Activated CD4-positive, alpha-beta memory T cell treated with anti-CD3 and anti-CD28 coated beads for 36 hours (primary cell): ENCODE results near the gene LRRN4CL. TPM values are rescaled to one million over a fixed set of nuclear protein-coding genes. Genes with fewer than 3 reads are reported as not detected.
"Not testable (repeated sequence)": the region's sequence is repeated elsewhere in the genome, so short reads cannot be mapped to it uniquely, and the experiment has no call there.

Experiments
- CTCF ChIA-PET: fragments of 350-600 bp; sonication (Branson Sonifier 250); formaldehyde crosslinking; loops from one replicate; lab custom pipeline; 2021; ENCODE audit warnings: antibody characterized with exemption, inconsistent platforms; lab: Charles Lee
- POLR2A ChIA-PET: fragments of 350-600 bp; sonication (Branson Sonifier 250); formaldehyde crosslinking; loops from one replicate; lab custom pipeline; 2021; ENCODE audit warnings: antibody characterized with exemption; lab: Charles Lee
- DNase-seq: peaks from one replicate; pipeline ENCODE4 v3.0.0-alpha.2; 2020
- H3K27ac Mint-ChIP-seq: one replicate; pipeline ENCODE4 v1.8.0; 2021; ENCODE audit warnings: mixed read lengths
- H3K27me3 Mint-ChIP-seq: one replicate; pipeline ENCODE4 v1.8.0; 2021; ENCODE audit warnings: mixed read lengths
- H3K36me3 Mint-ChIP-seq: one replicate; pipeline ENCODE4 v1.8.0; 2021; ENCODE audit warnings: mixed read lengths
- H3K4me1 Mint-ChIP-seq: one replicate; pipeline ENCODE4 v1.8.0; 2021; ENCODE audit warnings: low read depth, mixed read lengths
- H3K4me3 Mint-ChIP-seq: one replicate; pipeline ENCODE4 v1.8.0; 2021; ENCODE audit warnings: mild to moderate bottlenecking, mixed read lengths
- H3K9me3 Mint-ChIP-seq: one replicate; pipeline ENCODE4 v1.8.0; 2021; ENCODE audit warnings: mixed read lengths
- intact Hi-C: fragments of 100-400 bp; cut with micrococcal nuclease; formaldehyde crosslinking; loops from one replicate; pipeline ENCODE4 v1.15.1; 2023
- total RNA-seq, 2 experiments: library from RNA; stranded (reverse); gene quantifications; one replicate each; pipeline ENCODE4 v1.2.3, GENCODE V29; 2021

LRRN4CL gene
- total RNA-seq, 2 experiments from 2014 or later = 0.12 to 0.21 TPM

DNA sequence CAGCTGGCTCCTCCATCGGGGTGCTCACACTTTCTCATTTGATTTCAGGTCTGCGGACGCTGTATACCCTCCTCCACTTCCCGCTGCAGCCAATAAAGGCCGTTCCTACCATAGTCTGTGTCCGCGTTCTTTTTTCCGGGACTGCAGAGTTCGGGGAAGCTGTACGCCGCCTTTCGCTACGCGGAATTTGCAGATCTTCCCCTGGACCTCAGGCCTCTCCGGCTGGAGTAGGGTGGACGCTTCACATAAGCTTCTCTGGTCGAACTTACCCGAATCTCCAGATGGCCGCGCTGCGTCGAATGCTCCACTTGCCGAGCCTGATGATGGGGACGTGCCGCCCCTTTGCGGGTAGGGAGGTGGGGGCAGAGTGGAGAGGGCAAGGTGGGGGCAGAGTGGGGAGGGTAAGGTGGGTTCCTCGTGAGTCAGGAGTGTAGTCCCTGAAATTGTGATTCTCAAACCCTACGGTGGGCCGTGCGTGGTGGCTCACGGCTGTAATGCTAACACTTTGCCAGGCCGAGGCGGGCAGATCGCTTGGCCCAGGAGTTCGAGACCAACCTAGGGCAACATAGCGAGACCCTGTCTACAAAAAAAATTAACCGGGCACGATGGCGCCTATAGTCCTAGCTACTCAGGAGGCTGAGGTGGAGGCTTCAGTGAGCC, 23.6 kb downstream of the LRRN4CL start:
- intact Hi-C loops = loop anchor here (1.0 to 2.0 kb wide), 7 partner anchors 12 to 167 kb away; partner anchors contain the start of genes EML3, INTS5, MTA2 and ROM1
- ChIA-PET POLR2A (interaction anchor here (0.6 to 5.4 kb wide), 34 partner anchors 9 to 237 kb away, joined by 3 to 71 read pairs (median 10); partner anchors contain the start of genes B3GAT3, EEF1G, EML3 and GANAB), CTCF (interaction anchor here (0.7 to 2.5 kb wide), 21 partner anchors 8 to 1306 kb away, joined by 3 to 19 read pairs (median 5); partner anchors contain the start of genes B3GAT3, EML3, HNRNPUL2 and INTS5)
- Mint-ChIP-seq H3K36me3 (peaks cover 41% of the 10 kb centered on the region), H3K9me3 (no peaks in the 10 kb centered on the region), H3K27me3 (no peaks in the 10 kb centered on the region), H3K4me1 (peaks cover 43% of the 10 kb centered on the region), H3K4me3 (peak overlapping the region; percentile 98), H3K27ac (peak overlapping the region; percentile 97)
- DNase-seq = peak; percentile 74

DNA sequence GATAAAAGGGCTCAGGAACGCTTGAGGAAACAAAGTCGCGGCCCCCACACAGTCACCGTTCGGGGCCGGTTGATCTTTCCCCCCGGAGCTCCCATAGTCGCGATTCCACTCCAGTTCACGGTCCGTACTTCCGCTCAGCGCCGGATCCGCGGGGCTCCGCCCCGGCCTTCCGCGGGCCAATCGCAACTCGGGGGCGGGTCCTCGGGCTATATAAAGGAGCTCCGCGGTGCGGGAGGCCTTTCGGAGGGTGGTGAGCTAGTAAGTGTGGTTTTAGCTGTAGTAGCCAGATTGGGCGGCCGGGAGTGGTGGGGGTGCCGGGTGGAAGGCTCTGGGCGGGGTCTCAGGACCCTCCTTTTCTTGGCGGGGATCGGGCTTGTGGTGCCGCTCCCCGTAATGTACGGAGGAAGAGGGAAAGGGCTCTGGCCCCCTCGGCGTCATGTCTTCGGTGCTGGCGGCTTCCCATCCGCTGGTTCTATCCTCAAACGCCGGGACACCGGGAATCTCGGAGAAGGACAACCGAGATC, 24.2 kb downstream of the LRRN4CL start, which contains the start of the genes C11orf98 and CSKMT:
Gene C11orf98, minus strand, starts transcription at position 136 of the 524 bp plus-strand sequence. Its CDS starts 41 bp downstream, at position 95.
Gene CSKMT, plus strand, starts transcription at position 238 of the 524 bp plus-strand sequence. CDS start 568 bp downstream, outside the sequence.
- Mint-ChIP-seq H3K27me3 (no peaks in the 10 kb centered on the region), H3K36me3 (peaks cover 38% of the 10 kb centered on the region), H3K9me3 (no peaks in the 10 kb centered on the region), H3K27ac (peak within 1 kb of the TSS; percentile 97), H3K4me3 (peak within 1 kb of the TSS; percentile 98), H3K4me1 (peaks cover 40% of the 10 kb centered on the region)
- peak; percentile 97 for DNase-seq
- intact Hi-C loops = loop anchor here (1.0 to 2.0 kb wide), 7 partner anchors 12 to 168 kb away; partner anchors contain the start of genes EML3, INTS5, MTA2 and ROM1
- ChIA-PET POLR2A (interaction anchor here (0.8 to 5.4 kb wide), 34 partner anchors 8 to 241 kb away, joined by 3 to 71 read pairs (median 8); partner anchors contain the start of genes B3GAT3, EEF1G, EML3 and GANAB), CTCF (interaction anchor here (0.6 to 2.5 kb wide), 21 partner anchors 8 to 270 kb away, joined by 3 to 19 read pairs (median 5); partner anchors contain the start of genes B3GAT3, EML3, HNRNPUL2 and INTS5)

GRCh38 chr11:62664405-62665074, 24.8 kb downstream of the LRRN4CL start:
- ChIA-PET POLR2A (interaction anchor here (0.6 to 5.4 kb wide), 35 partner anchors 7 to 240 kb away, joined by 3 to 71 read pairs (median 8); partner anchors contain the start of genes B3GAT3, EEF1G, EML3 and GANAB), CTCF (interaction anchor here (0.6 to 2.5 kb wide), 17 partner anchors 12 to 270 kb away, joined by 3 to 19 read pairs (median 6); partner anchors contain the start of genes B3GAT3, EML3, HNRNPUL2 and INTS5)
- Mint-ChIP-seq H3K27ac (peak overlapping the region; percentile 97), H3K4me3 (peak overlapping the region; percentile 98), H3K9me3 (no peaks in the 10 kb centered on the region), H3K27me3 (no peaks in the 10 kb centered on the region), H3K4me1 (peaks cover 34% of the 10 kb centered on the region), H3K36me3 (peaks cover 38% of the 10 kb centered on the region)
- DNase-seq = peak; percentile 69
- intact Hi-C loops = loop anchor here (1.0 to 2.0 kb wide), 7 partner anchors 11 to 168 kb away; partner anchors contain the start of genes EML3, INTS5, MTA2 and ROM1

DNA sequence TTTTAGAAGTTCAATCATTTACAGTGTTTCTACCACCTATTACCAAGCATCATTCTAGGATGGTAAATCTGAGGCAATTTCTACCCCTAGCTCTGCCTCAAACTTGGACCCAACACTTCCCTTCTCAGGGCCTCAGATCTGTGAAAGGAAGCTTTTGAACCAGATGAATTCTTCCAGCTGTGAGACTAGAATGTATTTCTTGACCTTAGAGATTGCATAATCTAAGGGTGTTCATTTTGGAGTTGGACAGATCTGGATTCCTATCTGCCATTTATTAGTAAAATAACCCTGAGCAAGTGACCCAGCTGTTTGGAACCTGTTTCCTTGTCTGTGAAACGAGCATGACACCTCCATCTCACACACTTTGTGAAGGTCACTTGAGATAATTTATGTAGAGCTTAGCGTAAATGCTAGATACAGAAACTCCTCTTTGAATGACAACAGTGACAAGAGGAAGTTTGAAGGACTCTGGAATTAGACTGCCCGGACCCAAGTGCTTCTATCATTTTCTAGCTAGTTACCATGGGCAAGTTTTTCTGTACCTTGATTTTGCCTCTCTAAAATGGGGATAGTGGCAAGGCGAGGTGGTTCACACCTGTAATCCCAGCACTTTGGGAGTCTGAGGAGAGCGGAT, 32.4 kb downstream of the LRRN4CL start:
- Mint-ChIP-seq H3K27me3 (no peaks in the 10 kb centered on the region), H3K9me3 (no peaks in the 10 kb centered on the region), H3K4me3 (no peak overlapping the region), H3K27ac (no peak overlapping the region), H3K36me3 (no peaks in the 10 kb centered on the region), H3K4me1 (peaks cover 14% of the 10 kb centered on the region)
- no peak for DNase-seq
- CTCF ChIA-PET = interaction anchor here (1.0 to 1.3 kb wide), 4 partner anchors 8 to 37 kb away, joined by 3 to 5 read pairs (median 4); partner anchors contain the start of genes C11orf98, CSKMT, LBHD1 and UQCC3
- POLR2A ChIA-PET = interaction anchor here (0.6 to 1.8 kb wide), 4 partner anchors 8 to 52 kb away, joined by 3 to 4 read pairs (median 4); partner anchors contain the start of genes C11orf98, CSKMT and GANAB
- intact Hi-C loops = no loop called here

DNA sequence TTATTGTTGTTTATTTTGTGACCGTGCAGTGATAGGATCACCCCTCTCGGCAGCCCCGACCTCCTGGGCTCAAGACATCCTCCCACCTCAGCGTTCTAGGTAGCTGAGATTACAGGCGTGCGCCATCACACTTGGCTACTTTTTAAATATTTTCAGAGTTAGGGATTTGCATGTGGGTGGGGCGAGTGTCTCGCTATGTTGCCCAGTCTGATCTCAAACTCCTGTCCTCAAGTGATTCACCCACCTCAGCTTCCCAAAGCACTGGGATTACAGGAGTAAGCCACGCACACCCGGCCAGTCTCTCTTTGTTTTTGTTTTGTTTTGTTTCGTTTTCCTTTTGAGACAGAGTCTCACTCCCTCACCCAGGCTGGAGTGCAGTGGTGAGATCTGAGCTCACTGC, 35.0 kb downstream of the LRRN4CL start:
- Mint-ChIP-seq H3K27ac (peak overlapping the region; percentile 69), H3K4me3 (peak overlapping the region; percentile 43), H3K9me3 (no peaks in the 10 kb centered on the region), H3K4me1 (peaks cover 22% of the 10 kb centered on the region), H3K36me3 (peaks cover 4% of the 10 kb centered on the region), H3K27me3 (no peaks in the 10 kb centered on the region)
- POLR2A ChIA-PET = interaction anchor here (1.4 to 2.6 kb wide), 4 partner anchors 10 to 80 kb away, joined by 3 to 36 read pairs (median 6); partner anchors contain the start of genes C11orf98, CSKMT and EML3
- no peak for DNase-seq
- intact Hi-C loops = no loop called here
- CTCF ChIA-PET = interaction anchor here (1.0 to 1.6 kb wide), 3 partner anchors 16 to 230 kb away, joined by 3 to 4 read pairs (median 4); no protein-coding TSS in a partner anchor

DNA sequence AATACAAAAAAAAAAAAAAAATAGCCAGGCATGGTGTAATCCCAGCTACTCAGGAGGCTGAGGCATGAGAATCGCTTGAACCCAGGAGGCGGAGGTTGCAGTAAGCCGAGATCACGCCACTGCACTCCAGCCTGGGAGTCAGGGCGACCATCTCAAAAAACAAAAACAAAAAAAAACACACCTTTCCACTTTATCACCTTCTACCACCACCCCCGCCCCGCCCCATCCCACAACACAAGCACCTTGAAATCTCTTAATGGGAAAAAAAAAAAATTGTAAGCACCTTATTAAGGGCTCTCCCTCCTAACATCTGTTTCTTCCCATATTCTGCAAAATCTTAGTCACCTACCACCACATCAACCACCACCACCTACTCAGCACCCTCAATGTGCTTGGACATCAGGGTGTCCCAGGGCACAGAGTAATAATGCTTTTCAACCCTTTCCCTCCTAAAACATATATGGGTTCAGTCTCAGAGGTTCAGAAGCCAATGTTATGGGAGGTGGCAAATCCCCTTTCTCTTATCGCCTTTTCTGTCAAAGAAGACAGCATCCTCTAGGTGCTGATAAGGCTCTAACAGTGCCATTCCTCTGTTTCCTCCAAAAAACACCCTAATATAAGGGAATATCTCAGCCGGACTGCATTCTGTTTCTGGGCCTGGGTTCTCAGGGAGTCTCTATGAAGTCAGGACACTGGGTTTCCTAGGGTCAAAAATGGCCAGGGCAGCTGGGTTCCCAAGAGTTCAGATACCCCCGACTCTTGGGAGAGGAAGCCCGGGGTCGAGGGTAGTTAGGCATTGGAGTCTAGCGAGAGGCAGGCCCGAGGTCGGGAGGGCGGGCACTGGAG, 36.9 kb downstream of the LRRN4CL start:
- DNase-seq = peak; percentile 59
- intact Hi-C loops = loop anchor here (1.0 to 2.0 kb wide), 5 partner anchors 13 to 74 kb away; partner anchors contain the start of genes C11orf98, CSKMT, HNRNPUL2 and TUT1
- ChIA-PET POLR2A (interaction anchor here (1.0 to 2.1 kb wide), 17 partner anchors 11 to 203 kb away, joined by 3 to 71 read pairs (median 4); partner anchors contain the start of genes B3GAT3, C11orf98, CSKMT and EML3), CTCF (interaction anchor here (0.6 to 1.6 kb wide), 4 partner anchors 12 to 61 kb away, joined by 4 to 6 read pairs (median 5); partner anchors contain the start of genes B3GAT3, C11orf98, CSKMT and TUT1)
- H3K27ac Mint-ChIP-seq = peak overlapping the region; percentile 81
- no peaks in the 10 kb centered on the region for H3K27me3 Mint-ChIP-seq
- peaks cover 22% of the 10 kb centered on the region for H3K4me1 Mint-ChIP-seq
- peak overlapping the region; percentile 85 for H3K4me3 Mint-ChIP-seq
- H3K36me3 Mint-ChIP-seq = peaks cover 8% of the 10 kb centered on the region
- H3K9me3 Mint-ChIP-seq = no peaks in the 10 kb centered on the region

DNA sequence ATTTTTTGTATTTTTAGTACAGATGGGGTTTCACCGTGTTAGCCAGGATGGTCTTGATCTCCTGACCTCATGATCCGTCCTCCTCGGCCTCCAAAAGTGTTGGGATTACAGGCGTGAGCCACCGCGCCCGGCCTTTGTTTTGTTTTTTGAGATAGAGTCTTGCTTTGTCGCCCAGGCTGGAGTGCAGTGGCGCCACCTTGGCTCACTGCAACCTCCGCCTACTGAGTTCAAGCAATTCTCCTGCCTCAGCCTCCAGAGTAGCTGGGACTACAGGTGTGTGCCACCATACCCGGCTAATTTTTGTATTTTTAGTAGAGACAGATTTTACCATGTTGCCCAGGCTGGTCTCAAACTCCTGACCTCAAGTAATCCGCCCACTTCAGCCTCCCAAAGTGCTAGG, 39.0 kb downstream of the LRRN4CL start:
- H3K36me3 Mint-ChIP-seq = peaks cover 10% of the 10 kb centered on the region
- DNase-seq, intact Hi-C loops, H3K9me3 Mint-ChIP-seq, H3K27me3 Mint-ChIP-seq, H3K4me3 Mint-ChIP-seq, H3K27ac Mint-ChIP-seq: not testable (repeated sequence)
- CTCF ChIA-PET = interaction anchor here (0.7 to 1.3 kb wide), 4 partner anchors 9 to 93 kb away, joined by 3 to 4 read pairs (median 3); no protein-coding TSS in a partner anchor
- H3K4me1 Mint-ChIP-seq = peaks cover 28% of the 10 kb centered on the region
- POLR2A ChIA-PET = interaction anchor here (1.2 kb wide), 1 partner anchor 59 kb away, joined by 5 read pairs; the partner anchor contains the start of gene TUT1

GRCh38 chr11:62649486-62649885, 39.8 kb downstream of the LRRN4CL start:
- no peak overlapping the region for H3K27ac Mint-ChIP-seq
- ChIA-PET CTCF (interaction anchor here (0.6 to 1.0 kb wide), 4 partner anchors 9 to 225 kb away, joined by 3 to 4 read pairs (median 3); no protein-coding TSS in a partner anchor), POLR2A (interaction anchor here (0.6 to 7.2 kb wide), 4 partner anchors 10 to 60 kb away, joined by 3 to 68 read pairs (median 7); partner anchors contain the start of genes C11orf98, CSKMT, LBHD1 and UQCC3)
- H3K36me3 Mint-ChIP-seq = peaks cover 14% of the 10 kb centered on the region
- intact Hi-C loops = no loop called here
- H3K4me3 Mint-ChIP-seq = no peak overlapping the region
- H3K9me3 Mint-ChIP-seq = no peaks in the 10 kb centered on the region
- H3K4me1 Mint-ChIP-seq = peaks cover 32% of the 10 kb centered on the region
- no peaks in the 10 kb centered on the region for H3K27me3 Mint-ChIP-seq
- DNase-seq = no peak

DNA sequence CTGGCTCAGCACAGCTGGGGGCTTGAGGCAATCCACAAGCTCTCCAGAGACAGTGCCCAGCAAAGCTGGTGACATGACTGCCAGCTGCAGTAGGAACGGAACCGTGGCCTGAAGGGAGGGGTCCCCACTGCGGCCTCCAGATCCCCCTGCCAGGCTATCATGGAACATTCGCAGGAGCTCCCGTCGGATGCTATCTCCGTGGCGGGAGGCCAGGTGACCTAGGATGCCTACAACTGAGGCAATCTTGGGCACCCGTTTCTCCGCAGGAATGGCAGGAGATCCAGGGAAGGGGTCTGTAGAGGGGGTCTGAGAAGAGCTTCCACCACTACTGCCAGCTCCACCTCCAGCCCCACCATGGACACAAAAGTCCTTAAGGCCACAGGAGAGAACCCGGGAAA, 40.4 kb downstream of the LRRN4CL start:
- Mint-ChIP-seq H3K36me3 (peaks cover 16% of the 10 kb centered on the region), H3K9me3 (no peaks in the 10 kb centered on the region), H3K27me3 (no peaks in the 10 kb centered on the region), H3K27ac (no peak overlapping the region), H3K4me1 (peaks cover 32% of the 10 kb centered on the region), H3K4me3 (no peak overlapping the region)
- CTCF ChIA-PET = interaction anchor here (0.6 to 1.7 kb wide), 4 partner anchors 8 to 224 kb away, joined by 3 to 5 read pairs (median 3); partner anchors contain the start of gene TUT1
- DNase-seq = no peak
- POLR2A ChIA-PET = interaction anchor here (1.4 to 7.2 kb wide), 4 partner anchors 11 to 57 kb away, joined by 3 to 68 read pairs (median 8); partner anchors contain the start of genes C11orf98, CSKMT, LBHD1 and TUT1
- intact Hi-C loops = no loop called here
